Right cardiac atrium (tissue), 5 donors: ENCODE results near the gene GFOD2. TPM values are rescaled to one million over a fixed set of nuclear protein-coding genes. Genes with fewer than 3 reads are reported as not detected.

Experiments used
- ATAC-seq, 2 donors: fragments of 200-7000 bp; cut with Tn5 transposase; one replicate each; pipeline versions ENCODE4 v1.8.0 to v1.9.1; 2020; ENCODE audit warnings: moderate library complexity in 2 of 2, mild to moderate bottlenecking in 1 of 2
- DNase-seq, 3 donors: peaks; one replicate each; pipeline ENCODE4 v3.0.0-alpha.2; 2020
- H3K27ac ChIP-seq: one replicate; pipeline ENCODE4 v1.5.1; 2013; ENCODE audit warnings: mild to moderate bottlenecking, low read length, control low read depth, moderate library complexity
- H3K27me3 ChIP-seq: one replicate; pipeline ENCODE4 v1.6.1; 2013; ENCODE audit not compliant: control insufficient read depth, insufficient read depth
- H3K4me1 ChIP-seq: one replicate; pipeline ENCODE4 v1.6.1; 2013; ENCODE audit warnings: low read length; ENCODE audit not compliant: control insufficient read depth, insufficient read depth
- H3K4me3 ChIP-seq: one replicate; pipeline ENCODE4 v1.5.1; 2013; ENCODE audit warnings: low read length, control low read depth
- H3K9me3 ChIP-seq: one replicate; pipeline ENCODE4 v1.6.1; 2013; ENCODE audit warnings: low read length; ENCODE audit not compliant: control insufficient read depth
- WGBS: extraction: QIAGEN DNeasy Blood & Tissue Kit; methylation state at CpG from one replicate; pipeline ENCODE4 v1.1.7; 2013; 5-methylcytosine and 5-hydroxymethylcytosine counted together
- intact Hi-C, 4 donors: fragments of 100-400 bp; cut with DNase I; formaldehyde crosslinking; loops; one replicate each; pipeline versions ENCODE4 v1.11.0 to v1.14.0; 2022 to 2023
- polyA plus RNA-seq: library from polyadenylated mRNA; stranded (reverse); fragments of 200-250 nt; gene quantifications from one replicate; pipeline ENCODE4 v1.2.3, GENCODE V29; 2013
- total RNA-seq, 4 donors: library from RNA; stranded (reverse); fragmentation: NEBNext Ultra II Directional; extraction: Animal tissue kit (Norgen Biotek cat#: 25700); gene quantifications; one replicate each; pipeline ENCODE4 v1.2.1, GENCODE V29; 2021
- donor health status: healthy with polysubstance abuse.
- donor health status: DM: no; HTN: yes; CAD: no.
- donor health status: DM: no; HTN: no; CAD: no.
- donor health status: DM: no; HTN: yes; CAD: no; lungs with severe emphysema.
- donor health status: DM: yes; HTN: yes; CAD: no.

The GFOD2 gene
- total and polyA plus RNA-seq, 5 donors = 8.1 to 9.9 (median 8.5) TPM

DNA sequence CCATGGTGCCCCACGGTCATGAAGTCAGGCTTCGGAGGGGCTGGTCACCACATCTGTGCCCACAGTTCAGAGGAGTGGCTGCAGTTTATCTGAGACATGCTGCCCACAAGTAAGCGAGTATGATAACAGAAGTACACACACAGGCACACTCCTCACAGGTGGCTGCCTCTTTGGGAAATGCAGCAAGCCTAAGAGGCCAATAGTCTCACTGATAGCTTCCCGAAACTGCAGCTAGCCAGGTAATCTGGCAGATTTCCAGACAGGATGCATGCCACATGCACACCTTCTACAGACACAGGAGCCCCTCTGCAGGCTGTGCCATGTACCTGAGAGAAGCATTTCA is 12.6 kb upstream of the GFOD2 start:
- ATAC-seq (no peak), DNase-seq (no peak)
- H3K4me1 ChIP-seq = peaks cover 2% of the 10 kb centered on the region
- H3K27me3 ChIP-seq = no peaks in the 10 kb centered on the region
- intact Hi-C loops = no loop called here
- H3K9me3 ChIP-seq = no peaks in the 10 kb centered on the region
- 95% methylated on average over 4 of the region's 4 CpGs for WGBS
- H3K4me3 ChIP-seq = no peak overlapping the region
- no peak overlapping the region for H3K27ac ChIP-seq

DNA sequence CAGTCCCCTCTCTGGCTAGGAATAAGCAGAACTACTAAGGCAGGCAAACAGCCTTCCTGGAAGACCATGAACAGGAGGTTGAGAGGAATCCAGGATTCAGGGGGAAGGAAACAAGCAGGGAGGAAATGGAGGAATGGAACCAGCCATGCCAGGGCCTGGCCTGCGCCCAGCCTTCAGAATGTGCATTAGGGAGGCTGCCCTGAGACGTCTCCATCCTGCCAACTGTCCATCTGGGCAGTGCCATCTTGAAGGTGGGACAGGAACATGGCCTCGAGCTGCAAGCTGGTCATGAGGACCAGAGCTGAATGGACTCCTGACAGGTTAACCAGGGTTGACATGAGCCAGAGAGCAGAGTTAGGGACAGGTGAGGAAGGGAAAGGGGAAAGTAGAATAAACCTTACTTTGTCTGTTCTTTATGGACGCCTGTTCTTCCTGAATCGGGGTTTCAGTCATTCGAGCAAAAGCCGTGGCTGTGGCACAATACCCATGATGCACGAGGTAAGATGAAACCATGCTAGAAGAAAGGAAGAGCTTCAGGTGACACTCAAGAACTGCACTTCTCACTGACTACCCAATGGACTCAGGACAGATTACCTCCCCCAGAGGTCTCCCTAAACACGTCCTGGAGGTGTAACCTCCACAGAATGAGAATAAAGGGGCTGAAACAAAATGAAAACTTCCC is 12.1 kb upstream of the GFOD2 start:
- H3K4me1 ChIP-seq = peaks cover 2% of the 10 kb centered on the region
- H3K27me3 ChIP-seq = no peaks in the 10 kb centered on the region
- no peak overlapping the region for H3K27ac ChIP-seq
- intact Hi-C loops = no loop called here
- no peak for ATAC-seq
- no peaks in the 10 kb centered on the region for H3K9me3 ChIP-seq
- no peak overlapping the region for H3K4me3 ChIP-seq
- DNase-seq = no peak
- 91% methylated on average over 9 of the region's 9 CpGs for WGBS

DNA sequence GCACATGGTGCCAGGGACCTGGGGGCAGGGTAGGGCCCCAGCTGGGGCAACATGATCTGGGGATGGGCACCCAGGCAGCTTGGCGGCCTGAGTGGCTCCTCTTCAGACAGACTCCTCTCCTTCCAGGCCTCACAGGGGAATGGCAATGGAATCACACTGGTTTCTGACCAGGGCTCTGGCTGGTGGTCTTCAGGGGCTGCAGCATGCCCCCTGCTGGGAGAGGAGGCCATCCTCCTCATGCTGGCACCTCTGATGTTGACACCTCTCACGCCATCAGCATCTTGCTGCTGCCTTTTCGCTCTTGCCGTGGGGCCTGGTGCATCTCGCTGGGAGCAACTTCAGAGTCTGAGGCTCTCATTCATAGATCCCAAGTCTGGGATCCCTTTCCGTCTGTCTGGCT is 11.2 kb upstream of the GFOD2 start:
- H3K4me1 ChIP-seq = peaks cover 2% of the 10 kb centered on the region
- no peak overlapping the region for H3K27ac ChIP-seq
- no peaks in the 10 kb centered on the region for H3K9me3 ChIP-seq
- ATAC-seq (no peak), DNase-seq (no peak)
- 95% methylated on average over 6 of the region's 6 CpGs for WGBS
- H3K4me3 ChIP-seq = no peak overlapping the region
- H3K27me3 ChIP-seq = no peaks in the 10 kb centered on the region
- intact Hi-C loops = no loop called here

DNA sequence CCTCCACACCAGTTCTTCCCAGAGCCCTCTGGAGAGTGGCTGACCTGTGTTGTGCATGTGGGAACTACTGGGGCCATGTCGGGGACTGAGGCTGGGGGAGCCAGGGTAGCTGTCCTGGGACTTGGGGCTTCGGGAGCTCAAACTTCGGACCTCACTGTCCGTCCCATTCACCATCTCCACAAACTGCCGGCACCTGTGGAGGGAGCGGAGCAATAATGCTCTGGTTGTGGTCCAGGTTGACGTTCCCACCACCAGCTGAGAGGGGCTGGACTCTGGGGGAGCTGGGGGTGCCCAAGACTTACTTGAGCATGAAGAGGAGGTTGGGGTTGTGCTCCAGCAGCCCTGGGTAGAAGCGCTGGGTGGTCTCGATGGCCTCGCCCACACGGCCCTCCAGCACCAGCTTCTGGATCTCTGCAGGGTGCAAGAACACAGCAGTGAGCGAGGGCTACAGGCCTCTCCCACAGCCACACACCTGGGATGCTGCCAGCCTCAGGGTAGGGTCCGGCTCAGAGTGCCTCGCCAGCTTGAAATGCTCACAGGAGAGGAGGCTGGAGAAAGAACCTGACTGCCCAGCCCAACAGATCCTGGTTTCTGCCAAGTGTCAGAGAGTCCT is 10.6 kb upstream of the GFOD2 start:
- H3K27me3 ChIP-seq = no peaks in the 10 kb centered on the region
- no peak overlapping the region for H3K4me3 ChIP-seq
- intact Hi-C loops = loop anchor here in 1 of 4 donors (10.0 kb wide), 1 partner anchor 45 kb away; no protein-coding TSS in a partner anchor
- no peak for ATAC-seq
- no peaks in the 10 kb centered on the region for H3K4me1 ChIP-seq
- no peaks in the 10 kb centered on the region for H3K9me3 ChIP-seq
- no peak overlapping the region for H3K27ac ChIP-seq
- 95% methylated on average over 14 of the region's 14 CpGs for WGBS
- DNase-seq = no peak

DNA sequence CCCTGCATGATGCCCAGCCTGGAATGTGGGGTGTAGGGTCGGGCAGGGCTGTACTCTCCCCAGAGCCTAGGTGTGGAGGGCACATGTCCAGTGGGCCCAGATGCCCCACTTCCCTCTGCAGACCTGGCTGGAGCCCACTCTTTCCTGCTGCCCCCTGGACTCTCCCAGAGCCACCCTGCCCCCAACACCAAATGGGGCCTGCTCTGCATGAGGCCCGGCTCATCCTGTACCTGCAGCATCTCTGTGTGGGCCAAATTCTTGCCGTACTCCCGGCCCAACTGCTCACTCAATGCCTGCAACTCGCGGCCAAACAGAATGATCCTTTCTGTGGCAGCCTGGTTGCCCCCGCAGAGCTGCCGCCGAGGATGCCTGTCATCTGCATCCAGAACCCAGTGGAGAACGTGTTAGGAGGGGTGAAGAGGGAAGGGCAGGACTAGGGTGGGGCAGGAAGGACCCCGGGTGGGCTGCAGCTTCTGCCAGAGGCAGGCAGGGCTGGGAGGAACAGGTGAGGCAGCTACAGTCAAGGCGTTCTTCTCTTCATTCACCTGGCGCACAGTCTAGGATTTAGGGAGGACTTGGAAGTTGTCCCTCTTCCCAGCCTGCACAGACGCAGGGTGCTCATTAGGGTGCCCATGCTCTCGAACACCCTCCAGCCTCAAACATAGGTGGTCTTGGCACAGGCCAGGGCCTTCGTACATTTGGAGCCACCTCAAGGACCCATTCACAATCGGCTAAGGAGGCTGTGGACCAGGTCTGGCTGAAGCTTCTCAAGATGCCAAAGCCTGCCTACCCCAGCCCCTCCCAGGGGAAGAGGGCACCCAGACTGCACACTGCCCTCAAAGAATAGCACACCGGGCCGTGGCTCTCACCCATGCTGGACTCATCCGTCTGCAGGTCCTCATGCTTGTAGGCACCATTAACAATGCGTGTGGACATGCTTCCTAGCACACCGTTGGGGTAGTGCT is 8.7 kb upstream of the GFOD2 start:
- ATAC-seq (no peak), DNase-seq (no peak)
- H3K4me1 ChIP-seq = no peaks in the 10 kb centered on the region
- intact Hi-C loops = loop anchor here in 1 of 4 donors (10.0 kb wide), 1 partner anchor 47 kb away; no protein-coding TSS in a partner anchor
- 90% methylated on average over 22 of the region's 22 CpGs for whole genome bisulfite sequencing
- no peaks in the 10 kb centered on the region for H3K9me3 ChIP-seq
- no peak overlapping the region for H3K4me3 ChIP-seq
- no peak overlapping the region for H3K27ac ChIP-seq
- no peaks in the 10 kb centered on the region for H3K27me3 ChIP-seq

DNA sequence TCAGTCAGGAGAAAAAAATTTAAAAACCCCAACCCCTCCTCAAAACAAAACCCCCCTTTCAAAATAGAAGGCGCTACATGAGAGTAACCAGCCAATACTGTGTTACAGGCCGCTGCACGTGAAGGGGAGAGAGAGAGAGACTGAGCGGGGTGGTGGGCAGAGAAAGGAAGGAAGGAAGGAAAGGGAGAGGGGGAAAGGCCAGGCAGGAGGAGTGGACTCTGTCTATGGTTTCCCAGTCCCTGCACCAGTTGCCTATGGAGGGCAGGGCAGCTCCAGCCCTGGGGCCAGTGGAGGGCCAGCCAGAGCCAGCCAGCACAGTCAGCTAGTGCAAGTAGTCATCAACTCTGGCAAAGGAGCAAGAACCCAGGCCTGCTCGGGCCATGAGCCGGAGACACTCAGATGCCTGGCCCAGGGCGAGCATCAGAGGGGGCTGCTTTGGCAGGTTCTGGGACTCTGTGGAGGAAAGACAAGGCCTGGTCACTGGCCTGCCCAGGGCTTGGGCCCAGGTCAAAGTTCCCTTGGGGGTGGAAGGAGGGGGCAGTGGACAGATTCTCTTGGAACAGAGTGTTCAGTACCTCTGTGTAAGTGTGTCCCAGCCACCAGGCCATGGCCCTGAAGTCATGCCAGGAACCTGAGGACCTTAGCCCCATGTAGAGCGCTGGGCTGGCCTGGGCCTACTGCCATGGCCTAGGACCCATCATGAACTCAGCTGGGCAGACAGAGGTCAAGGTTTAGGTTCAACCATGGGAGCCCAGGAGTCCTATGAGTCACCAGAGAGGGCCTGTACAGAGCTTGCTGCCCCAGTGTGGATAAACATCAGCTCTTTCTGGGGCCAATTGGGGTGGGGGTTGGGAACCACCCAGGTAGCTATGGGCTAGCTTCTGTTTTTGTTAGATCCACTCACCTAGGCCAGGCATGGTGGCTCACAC is 7.3 kb upstream of the GFOD2 start:
- no peaks in the 10 kb centered on the region for H3K4me1 ChIP-seq
- peak; percentile 5 to 24 for ATAC-seq
- H3K4me3 ChIP-seq = no peak overlapping the region
- intact Hi-C loops = loop anchor here in 1 of 4 donors (10.0 kb wide), 1 partner anchor 48 kb away; no protein-coding TSS in a partner anchor
- DNase-seq = no peak
- H3K27ac ChIP-seq = no peak overlapping the region
- no peaks in the 10 kb centered on the region for H3K9me3 ChIP-seq
- WGBS = 86% methylated on average over 8 of the region's 8 CpGs
- H3K27me3 ChIP-seq = no peaks in the 10 kb centered on the region

DNA sequence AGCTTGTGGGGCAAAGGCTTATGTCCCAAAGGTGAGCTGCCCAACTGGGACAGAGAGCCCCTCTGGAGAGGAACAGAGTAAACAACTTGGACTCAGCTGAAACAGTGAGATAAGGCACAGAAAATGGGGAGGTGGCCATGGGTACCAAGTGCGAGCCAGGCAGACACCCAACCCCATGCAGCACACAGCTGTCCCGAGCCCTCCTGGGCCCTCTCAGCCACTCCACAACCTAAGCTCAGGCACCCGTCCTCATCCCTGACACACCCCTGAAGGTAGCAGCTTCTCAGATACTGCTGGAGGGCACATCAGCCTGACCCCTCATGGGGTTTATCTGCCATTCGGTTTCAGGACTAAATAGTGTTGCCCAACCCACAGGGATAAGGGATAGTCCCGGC is 4.8 kb upstream of the GFOD2 start:
- no peaks in the 10 kb centered on the region for H3K4me1 ChIP-seq
- DNase-seq = no peak
- no peak overlapping the region for H3K27ac ChIP-seq
- H3K27me3 ChIP-seq = no peaks in the 10 kb centered on the region
- intact Hi-C loops = loop anchor here in 1 of 4 donors (10.0 kb wide), 1 partner anchor 51 kb away; no protein-coding TSS in a partner anchor
- no peaks in the 10 kb centered on the region for H3K9me3 ChIP-seq
- WGBS = 90% methylated on average over 5 of the region's 5 CpGs
- H3K4me3 ChIP-seq = no peak overlapping the region
- no peak for ATAC-seq

DNA sequence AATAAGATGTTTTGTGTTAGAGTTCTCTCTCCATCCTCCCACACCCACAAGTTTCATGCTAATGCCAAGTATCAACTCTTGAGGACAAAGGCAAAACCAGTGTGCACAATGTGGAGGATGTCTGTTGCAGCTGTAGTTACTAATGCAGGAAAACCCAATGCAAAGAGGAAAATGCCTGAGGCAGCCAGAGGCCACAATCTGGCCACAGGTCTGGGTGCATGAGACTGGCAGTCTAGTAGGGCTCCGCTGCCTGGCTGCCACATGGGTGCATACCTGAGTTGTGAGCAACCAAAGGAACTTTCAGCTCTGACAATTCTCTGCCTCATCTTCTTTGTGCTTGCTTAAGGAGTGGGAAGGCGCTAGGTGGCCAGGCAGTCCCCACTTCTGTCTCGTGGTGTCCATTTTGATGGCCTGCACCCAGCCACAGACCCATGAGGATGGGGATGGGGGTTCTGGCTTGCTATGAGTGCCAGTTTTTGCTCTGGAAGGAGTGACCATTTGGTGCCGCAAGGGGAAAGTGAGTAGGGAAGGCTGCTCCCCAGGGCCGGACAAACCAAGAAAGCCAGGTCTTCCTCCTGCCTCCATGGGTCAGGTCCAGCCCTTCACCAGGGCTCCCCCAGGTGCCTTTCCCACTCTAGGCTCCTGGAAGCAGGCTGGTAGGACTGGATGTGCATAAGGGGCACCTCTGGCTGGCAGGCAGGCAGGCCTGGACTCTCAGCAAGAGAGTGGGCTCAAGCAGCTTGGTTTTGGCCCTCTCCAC is 4.2 kb upstream of the GFOD2 start:
- ATAC-seq = no peak
- no peak overlapping the region for H3K4me3 ChIP-seq

DNA sequence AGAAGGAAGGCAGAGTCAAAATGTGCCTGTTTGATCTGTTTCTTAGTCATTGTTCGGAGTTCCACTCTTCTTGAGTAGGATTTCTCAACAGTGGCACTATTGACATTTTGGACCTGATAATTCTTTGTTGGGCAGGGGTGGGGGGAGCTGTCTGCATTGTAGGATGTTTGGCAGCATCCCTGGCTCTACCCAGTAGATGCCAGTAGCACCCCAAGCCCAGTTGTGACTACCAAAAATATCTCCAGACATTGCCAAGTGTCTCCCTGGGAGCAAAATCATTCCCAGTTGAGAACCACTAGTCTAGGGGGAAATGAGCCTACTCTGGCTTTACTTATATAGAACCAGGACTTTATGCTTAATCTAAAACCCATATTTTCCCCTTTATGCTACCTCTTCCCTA is 1.1 kb upstream of the GFOD2 start:
- H3K27ac ChIP-seq = peak overlapping the region; percentile 91
- 23% methylated on average over 1 of the region's 1 CpG for WGBS
- H3K4me3 ChIP-seq = peak overlapping the region; percentile 69
- H3K4me1 ChIP-seq = no peaks in the 10 kb centered on the region
- H3K27me3 ChIP-seq = no peaks in the 10 kb centered on the region
- intact Hi-C loops = loop anchor here in 1 of 4 donors (10.0 kb wide), 1 partner anchor 55 kb away; no protein-coding TSS in a partner anchor
- no peak for ATAC-seq
- no peaks in the 10 kb centered on the region for H3K9me3 ChIP-seq
- DNase-seq = no peak

More for the DNA sequence above, 4.2 kb upstream of the GFOD2 start:
- no peak for DNase-seq
- no peaks in the 10 kb centered on the region for H3K9me3 ChIP-seq
- no peaks in the 10 kb centered on the region for H3K27me3 ChIP-seq
- no peaks in the 10 kb centered on the region for H3K4me1 ChIP-seq
- 96% methylated on average over 5 of the region's 5 CpGs for whole genome bisulfite sequencing
- intact Hi-C loops = loop anchor here in 1 of 4 donors (10.0 kb wide), 1 partner anchor 51 kb away; no protein-coding TSS in a partner anchor
- H3K27ac ChIP-seq = no peak overlapping the region
